GM19240 (cell line): ENCODE data around the gene CCDC91.
"Not testable (repeated sequence)": the region's sequence is repeated elsewhere in the genome, so short reads cannot be mapped to it uniquely, and the experiment has no call there.

ENCODE experiments used
- DNase-seq: peaks from one replicate; pipeline ENCODE4 v3.0.0; 2011; ENCODE audit warnings: low spot score; ENCODE audit not compliant: insufficient read length

CCDC91 gene

DNA sequence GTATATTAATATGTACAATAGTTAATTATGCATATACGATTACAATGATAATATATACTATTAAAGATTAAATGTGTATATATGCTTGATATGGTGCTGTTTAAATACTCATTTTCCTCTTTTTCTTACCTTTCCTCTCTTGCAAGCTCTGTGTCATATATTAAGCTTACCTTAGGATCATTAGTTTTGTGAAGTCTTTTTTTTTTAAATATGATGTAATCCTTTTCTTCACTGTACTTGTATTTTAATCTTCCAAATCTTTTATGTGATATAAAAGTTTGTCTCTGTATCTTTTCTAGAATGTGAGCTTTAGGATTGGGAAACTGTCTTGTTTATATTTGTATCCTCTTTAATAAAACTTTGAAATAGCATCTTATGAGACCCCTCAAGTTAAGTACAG lies 88.7 kb downstream of the CCDC91 start:
- DNase-seq, result no peak

- DNase-seq, result no peak
These were observed 96.1 kb downstream of the CCDC91 start for GRCh38 chr12:28286352-28286751.

DNA sequence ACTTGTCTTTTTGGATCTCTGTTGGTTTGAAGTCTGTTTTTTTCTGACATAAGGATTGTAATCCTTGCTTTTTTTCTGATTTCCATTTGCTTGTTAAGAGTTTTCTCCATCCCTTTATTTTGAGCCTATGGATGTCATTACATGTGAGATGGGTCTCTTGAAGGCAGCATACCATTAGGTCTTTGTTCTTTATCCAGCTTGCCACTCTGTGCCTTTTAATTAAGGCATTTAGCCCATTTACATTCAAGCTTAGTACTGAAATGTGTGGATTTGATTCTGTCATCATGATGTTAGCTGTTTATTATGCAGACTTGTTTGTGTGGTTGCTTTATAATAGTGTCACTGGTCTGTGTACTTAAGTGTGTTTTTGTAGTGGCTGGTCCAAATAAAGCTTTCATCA lies 100.0 kb downstream of the CCDC91 start:
- no peak for DNase-seq

GRCh38 chr12:28292699-28293098 lies 102.4 kb downstream of the CCDC91 start:
- DNase-seq, result no peak

DNA sequence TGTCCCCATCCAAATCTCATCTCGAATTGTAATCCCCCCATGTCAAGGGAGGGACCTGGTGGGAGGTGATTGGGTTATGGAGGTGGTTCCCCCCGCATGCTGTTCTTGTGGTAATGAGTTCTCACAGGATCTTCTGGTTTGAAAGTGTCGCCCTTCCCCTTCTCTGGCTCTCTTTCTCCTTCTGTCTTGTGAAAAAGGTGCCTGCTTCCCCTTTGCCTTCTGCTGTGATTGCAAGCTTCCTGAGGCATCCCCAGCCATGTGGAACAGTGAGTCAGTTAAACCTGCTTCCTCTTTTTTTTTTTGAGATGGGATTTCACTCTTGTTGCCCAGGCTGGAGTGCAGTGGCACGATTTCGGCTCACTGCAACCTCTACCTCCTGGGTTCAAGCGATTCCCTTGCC lies 104.0 kb downstream of the CCDC91 start:
- no peak for DNase-seq

- DNase-seq, result no peak
These were observed 106.0 kb downstream of the CCDC91 start for GRCh38 chr12:28296287-28296686.

DNA sequence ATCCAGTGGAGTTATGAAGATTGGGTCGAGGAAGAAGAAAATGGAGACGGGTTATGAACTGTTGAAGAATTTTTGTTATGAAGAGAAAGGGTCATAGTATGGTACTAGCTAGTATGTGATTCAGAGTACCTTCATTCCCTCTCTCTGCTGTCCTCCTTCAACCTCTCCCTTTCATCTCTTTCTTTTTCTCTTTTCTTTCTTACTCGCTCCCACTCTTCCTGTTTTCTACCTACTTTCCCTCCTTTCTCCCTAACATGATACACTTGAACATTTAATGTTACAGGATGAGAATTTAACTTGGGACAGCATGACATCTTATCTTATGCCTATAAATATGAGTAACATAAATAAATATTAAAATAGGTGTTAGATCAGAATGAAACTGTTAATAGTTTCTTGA lies 112.9 kb downstream of the CCDC91 start:
- no peak for DNase-seq

DNA sequence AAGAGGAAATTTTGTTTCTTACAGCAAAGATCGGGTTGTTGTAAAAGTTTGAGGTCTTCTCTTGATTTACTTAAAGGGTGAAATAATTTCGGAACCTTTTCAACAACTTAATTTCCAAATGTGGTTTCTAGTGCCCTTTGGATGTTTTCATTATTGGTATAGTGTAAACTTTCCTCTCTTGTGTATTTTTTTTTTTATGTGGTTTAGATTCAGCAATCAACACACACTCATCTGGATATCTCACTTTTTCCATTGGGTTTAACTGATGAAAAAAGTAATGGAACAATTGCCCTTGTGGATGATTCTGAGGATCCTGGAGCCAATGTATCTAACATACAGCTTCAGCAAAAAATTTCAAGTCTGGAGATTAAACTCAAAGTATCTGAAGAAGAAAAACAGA lies 116.3 kb downstream of the CCDC91 start:
- DNase-seq, result no peak

DNA sequence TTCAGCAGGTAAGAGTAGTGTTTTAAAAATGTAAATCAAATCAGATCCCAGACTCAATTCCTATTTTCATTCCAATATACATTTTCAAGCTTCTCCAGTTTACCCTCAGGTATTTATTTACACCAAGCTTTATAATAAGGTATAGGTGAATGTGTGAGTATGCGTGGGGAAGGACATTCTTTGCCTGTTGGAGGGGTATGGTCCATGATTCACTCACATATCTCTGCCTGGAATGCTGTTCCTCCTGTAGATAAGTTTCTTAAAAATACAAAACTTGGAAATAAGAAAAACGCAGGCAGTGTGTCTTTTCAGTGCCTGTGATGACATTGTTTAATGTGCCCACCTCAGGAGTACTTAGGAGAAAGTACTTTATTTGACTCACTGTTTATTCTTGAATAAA lies 118.6 kb downstream of the CCDC91 start:
- DNase-seq, result no peak

DNA sequence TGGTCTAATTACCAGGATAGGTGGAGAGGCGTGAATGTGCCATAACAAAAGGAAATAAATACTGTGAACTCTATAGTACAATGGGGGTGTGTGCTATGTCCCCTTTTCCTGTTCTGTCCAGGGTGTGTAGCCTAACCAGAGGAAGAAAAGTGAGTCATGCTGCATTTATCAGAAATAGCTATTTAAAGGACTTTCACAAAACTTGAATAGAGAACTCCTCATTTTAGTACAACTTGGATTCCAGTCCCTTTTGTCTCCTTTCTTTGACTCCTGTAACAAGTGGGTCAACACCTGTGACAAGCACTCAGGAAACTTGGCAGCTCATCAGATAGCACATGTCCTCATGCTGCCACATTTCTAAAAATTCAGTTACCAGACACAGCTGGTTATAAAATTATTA lies 123.4 kb downstream of the CCDC91 start:
- no peak for DNase-seq

DNA sequence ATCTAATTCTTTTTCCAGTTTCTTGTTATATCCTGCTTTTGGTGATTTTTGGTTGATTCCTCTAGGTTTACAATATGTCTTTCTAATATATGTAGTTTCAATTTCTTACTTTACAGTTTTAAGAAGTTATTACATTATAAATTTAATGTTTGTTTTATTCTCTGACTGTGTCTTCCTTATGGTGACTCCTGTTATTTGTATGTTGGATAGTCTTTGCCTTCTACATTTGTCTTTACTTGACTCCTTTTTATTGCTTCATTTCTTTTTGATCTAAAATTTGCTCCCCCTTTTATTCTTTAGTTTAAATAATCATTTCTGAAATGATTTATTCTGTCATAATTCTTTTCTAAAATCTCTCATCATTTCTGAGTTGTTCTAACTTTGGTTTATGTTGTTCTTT lies 125.8 kb downstream of the CCDC91 start:
- no peak for DNase-seq

GRCh38 chr12:28318273-28318672 lies 128.0 kb downstream of the CCDC91 start:
- no peak for DNase-seq

DNA sequence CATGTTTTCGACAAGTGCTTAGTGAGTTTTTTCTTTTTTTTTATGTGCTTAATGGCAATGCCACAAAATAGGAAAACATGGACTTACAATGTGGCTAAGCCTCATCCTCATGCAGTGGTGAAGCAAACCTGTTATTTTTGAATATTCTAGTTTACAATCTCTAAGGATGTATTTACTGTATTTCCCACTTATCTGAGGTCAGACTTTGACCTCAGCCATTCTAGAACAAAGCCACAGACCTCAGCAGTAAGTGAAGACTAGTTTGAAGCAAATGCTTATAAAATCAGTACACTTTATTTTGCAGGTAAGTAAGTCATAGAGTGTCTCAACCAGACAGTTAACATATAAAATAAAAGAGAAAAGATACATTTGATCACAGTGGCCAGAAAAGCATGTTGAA lies 130.1 kb downstream of the CCDC91 start:
- no peak for DNase-seq

GRCh38 chr12:28327722-28328121 lies 137.5 kb downstream of the CCDC91 start:
- no peak for DNase-seq

- no peak for DNase-seq
These were observed 138.7 kb downstream of the CCDC91 start for GRCh38 chr12:28328967-28329366.

DNA sequence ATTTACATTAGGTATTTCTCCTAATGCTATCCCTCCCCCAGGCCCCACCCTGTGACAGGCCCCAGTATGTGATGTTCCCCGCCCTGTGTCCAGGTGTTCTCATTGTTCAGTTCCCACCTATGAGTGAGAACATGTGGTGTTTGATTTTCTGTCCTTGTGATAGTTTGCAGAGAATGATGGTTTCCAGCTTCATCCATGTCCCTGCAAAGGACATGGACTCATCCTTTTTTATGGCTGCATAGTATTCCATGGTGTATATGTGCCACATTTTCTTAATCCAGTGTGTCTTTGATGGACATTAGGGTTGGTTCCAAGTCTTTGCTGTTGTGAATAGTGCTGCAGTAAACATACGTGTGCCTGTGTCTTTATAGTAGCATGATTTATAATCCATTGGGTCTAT lies 139.5 kb downstream of the CCDC91 start:
- not testable (repeated sequence) for DNase-seq

- not testable (repeated sequence) for DNase-seq
These were observed 140.0 kb downstream of the CCDC91 start for GRCh38 chr12:28330232-28330631.

- no peak for DNase-seq
These were observed 140.9 kb downstream of the CCDC91 start for GRCh38 chr12:28331130-28331529.

GRCh38 chr12:28340261-28341045 lies 150.2 kb downstream of the CCDC91 start:
- no peak for DNase-seq

- DNase-seq, result no peak
These were observed 153.5 kb downstream of the CCDC91 start for GRCh38 chr12:28343713-28344112.

DNA sequence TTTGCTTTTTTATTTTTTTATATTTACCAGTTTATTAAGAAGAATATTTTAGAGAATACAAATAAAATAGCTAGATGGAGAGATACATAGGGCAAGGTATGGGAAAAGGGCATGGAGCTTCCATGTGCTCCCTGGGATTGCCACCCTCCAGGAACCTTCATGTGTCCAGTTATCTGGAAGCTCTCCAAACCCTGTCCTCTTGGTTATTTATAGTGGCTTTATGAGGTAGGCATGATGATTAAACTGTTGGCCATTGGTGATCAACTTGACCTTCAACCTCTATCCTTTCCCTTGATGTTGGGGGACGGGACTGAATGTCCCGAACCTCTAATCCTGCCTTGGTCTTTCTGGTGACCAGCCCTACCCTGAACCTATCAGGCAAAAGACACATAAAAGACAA lies 156.3 kb downstream of the CCDC91 start:
- DNase-seq, result no peak

- no peak for DNase-seq
These were observed 158.9 kb downstream of the CCDC91 start for GRCh38 chr12:28349196-28349595.

GRCh38 chr12:28350502-28350901 lies 160.2 kb downstream of the CCDC91 start:
- no peak for DNase-seq

- no peak for DNase-seq
These were observed 161.2 kb downstream of the CCDC91 start for GRCh38 chr12:28351414-28351813.
